HG02852 (cell line): ENCODE measurements around the gene TMSB15B.
"Not testable (repeated sequence)": the region's sequence is repeated elsewhere in the genome, so short reads cannot be mapped to it uniquely, and the experiment has no call there.

ENCODE experiments used
- ATAC-seq: cut with Tn5 transposase; IDR thresholded peaks from one replicate; pipeline ENCODE4 v1.9.1; 2021; ENCODE audit warnings: mild to moderate bottlenecking, moderate library complexity; ENCODE audit not compliant: unreplicated experiment

The TMSB15B gene

DNA sequence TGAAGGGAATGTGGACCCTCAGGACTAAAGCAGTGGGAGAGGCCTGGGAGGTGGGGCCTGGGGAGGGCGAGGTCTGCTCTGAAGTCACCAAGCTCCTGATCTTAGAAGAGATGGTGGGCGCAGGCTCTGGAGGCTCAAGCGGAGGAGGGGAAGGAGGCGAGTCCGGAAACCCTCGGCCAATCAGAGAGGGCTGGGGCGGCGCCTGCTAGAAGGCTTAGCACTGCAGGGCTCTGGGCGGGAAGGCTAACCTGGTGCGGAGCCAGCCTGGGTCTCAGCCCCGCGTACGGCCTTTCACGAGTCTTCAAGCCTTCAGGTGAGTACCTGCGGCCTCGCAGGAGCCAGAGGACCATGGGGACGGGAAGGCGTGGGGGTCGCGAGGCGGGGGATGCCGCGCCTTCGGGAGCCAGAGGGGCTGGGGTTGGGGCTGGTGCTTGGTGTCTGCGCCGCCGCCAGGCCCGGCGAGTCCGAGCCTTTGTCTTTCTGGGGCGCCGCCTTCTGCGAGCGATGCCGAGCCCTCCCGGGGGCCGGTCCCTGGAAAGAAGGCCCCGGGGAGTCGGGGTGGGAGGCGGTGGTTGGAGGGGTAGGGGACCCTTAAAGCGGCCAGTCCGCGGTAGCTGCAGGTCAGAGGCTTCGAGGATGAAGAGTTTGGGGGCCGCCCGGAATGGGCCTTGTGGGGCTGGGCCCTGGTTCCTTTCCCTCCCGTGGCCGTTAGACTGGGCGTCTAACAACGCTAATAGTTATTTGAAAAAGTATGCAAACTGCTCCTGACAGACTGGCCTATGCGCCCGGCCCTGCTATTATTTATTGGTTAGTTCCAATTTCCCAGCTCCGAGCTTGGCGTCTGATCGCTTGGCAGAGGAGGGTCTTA is at the start of gene TMSB15B:
Gene TMSB15B (plus strand): TSS at position 217 of the 868 bp plus-strand sequence.
- peak; percentile 98 for ATAC-seq

DNA sequence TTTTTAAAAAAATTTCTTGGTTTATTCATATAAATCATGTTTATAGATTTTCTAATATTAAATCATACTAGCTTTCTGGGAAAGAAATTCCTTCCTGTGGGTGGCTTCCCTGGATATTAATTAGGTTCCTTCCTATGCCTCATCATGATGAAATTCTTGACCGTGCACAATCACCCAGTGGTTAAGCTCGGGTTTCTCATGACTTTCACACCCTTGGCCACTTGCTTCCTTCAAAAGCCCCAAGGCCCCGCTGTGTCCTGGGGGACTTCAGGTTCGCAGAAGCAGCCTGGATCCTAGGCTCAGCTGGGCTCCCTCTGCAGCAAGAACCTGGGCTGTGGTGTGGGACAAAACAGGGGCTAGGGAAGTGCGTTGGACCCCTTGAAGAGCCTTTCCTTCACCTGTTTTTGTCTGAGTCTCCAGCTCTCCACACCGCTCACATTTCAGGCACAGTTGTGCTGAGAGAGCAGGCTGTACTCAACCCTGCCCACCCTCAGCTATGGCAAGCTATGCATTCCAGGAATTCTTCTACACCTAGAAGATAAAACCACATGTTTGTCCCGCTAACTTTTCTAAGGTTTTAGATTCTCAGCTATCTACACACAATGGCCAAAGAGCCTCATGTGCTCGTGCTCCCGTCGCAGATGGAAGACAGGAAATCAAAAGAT is 48.9 kb upstream of the TMSB15B start:
- ATAC-seq, result no peak

GRCh38 chrX:103918050-103918449 is 44.4 kb upstream of the TMSB15B start:
- ATAC-seq, result peak; percentile 35

- peak; percentile 64 for ATAC-seq
Observed at GRCh38 chrX:103918571-103919269, 43.7 kb upstream of the TMSB15B start.

GRCh38 chrX:103919270-103919637 is 43.2 kb upstream of the TMSB15B start:
- ATAC-seq, result peak; percentile 41

GRCh38 chrX:103920515-103920914 is 41.9 kb upstream of the TMSB15B start:
- peak; percentile 47 for ATAC-seq

GRCh38 chrX:103927030-103927429 is 35.4 kb upstream of the TMSB15B start:
- ATAC-seq, result no peak

DNA sequence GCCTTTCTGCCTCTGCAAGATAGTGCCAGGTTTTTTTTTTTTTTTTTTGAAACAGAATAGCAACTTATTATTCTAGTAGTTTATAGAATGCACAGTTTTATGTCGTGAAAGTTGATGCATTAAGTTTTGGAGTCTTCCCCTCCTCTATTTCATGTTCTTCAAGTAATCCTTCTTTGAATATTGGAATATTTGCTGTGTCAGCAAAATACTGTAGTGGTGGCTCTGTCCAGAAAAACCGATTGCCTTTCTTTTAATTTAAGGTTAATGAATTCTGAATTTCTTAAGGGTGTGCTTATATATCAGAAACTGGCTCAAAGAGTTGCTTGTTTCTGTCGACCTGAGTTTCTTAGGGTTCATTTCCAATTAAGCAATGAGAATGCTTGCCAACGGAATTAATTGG is 34.8 kb upstream of the TMSB15B start:
- ATAC-seq, result no peak

- peak; percentile 91 for ATAC-seq
Observed at GRCh38 chrX:103932133-103932532, 30.3 kb upstream of the TMSB15B start.

DNA sequence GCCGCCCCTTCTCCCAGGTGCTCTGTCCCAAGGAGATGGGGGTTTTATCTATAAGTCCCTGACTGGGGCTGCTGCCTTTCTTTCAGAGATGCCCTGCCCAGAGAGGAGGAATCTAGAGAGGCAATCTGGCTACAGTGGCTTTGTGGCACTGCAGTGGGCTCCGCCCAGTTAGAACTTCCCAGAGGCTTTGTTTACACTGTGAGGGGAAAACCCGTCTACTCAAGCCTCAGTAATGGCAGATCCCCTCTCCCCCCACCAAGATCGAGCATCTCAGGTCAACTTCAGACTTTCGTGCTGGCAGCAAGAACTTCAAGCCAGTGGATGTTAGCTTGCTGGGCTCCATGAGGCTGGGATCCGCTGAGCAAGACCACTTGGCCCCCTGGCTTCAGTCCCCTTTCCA is 22.2 kb upstream of the TMSB15B start:
- ATAC-seq, result not testable (repeated sequence)

- peak; percentile 69 for ATAC-seq
Observed at GRCh38 chrX:103941201-103941975, 21.0 kb upstream of the TMSB15B start.

- ATAC-seq, result no peak
Observed at GRCh38 chrX:103949506-103949905, 12.9 kb upstream of the TMSB15B start.

- no peak for ATAC-seq
Observed at GRCh38 chrX:103953353-103953752, 9.1 kb upstream of the TMSB15B start.

GRCh38 chrX:103954259-103954658 is 8.2 kb upstream of the TMSB15B start:
- ATAC-seq, result no peak

- not testable (repeated sequence) for ATAC-seq
Observed at GRCh38 chrX:103960599-103960998, 1.8 kb upstream of the TMSB15B start.

DNA sequence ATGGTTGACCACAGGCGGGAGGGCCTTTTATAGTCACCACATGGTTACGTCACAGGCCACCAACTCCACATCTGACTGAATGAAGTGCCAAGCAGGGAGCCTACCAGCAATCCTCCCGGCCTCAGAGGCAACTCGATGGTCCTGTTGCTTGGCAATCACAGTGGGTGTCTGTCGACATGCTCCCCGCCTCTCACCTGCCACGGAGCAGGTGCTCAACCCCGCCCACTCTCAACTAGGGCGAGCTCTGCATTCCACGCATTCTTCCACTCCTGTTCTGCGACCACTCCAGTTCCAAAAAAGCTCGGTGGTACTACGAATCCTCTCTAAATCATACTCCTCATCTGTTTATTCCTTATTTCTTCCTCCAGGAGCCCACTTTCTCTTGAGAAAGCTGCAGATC is 21.1 kb downstream of the TMSB15B start:
- not testable (repeated sequence) for ATAC-seq

GRCh38 chrX:103999234-103999633 is 36.8 kb downstream of the TMSB15B start:
- peak; percentile 80 for ATAC-seq

- ATAC-seq, result no peak
Observed at GRCh38 chrX:104008831-104009230, 46.4 kb downstream of the TMSB15B start.

DNA sequence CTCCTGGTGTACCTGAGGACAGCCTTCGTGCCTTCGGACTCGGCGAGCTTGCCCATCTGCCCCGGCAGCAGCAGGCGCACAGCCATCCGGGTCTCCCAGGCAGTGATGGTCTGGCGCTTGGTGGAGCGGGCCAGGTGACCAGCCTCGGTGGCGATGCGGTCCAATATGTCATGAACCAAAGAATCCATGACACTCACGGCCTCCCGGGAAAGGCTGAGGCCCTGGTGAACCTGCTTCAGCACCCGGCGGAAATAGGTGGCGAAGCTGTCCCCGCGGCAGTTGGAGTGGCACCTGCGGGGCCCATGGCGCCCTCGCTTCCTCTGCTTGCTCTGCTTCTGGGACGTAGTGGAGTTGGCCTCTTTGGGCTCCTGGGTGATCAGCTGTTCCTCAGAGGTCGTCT is 50.7 kb downstream of the TMSB15B start:
- ATAC-seq, result no peak

GRCh38 chrX:104013606-104014005 is 51.2 kb downstream of the TMSB15B start, which contains the start of gene H2BW1:
H2BW1 (minus strand) TSS chrX:104013708; CDS start chrX:104013576, 132 bp downstream.
- no peak for ATAC-seq

DNA sequence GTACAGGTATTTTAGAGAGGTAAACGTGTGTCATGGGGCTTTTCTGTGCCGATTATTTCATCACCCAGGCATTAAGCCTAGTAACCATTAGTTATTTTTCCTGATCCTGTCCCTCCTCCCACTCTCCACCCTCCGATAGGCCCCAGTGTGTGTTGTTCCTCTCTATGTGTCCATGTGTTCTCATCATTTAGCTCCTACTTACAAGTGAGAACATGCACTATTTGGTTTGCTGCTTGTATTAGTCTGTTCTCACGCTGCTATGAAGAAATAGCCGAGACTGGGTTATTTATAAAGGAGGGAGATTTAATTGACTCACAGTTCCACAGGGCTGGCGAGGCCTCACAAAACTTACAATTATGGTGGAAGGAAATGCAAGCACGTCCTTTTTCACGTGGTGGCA is 53.1 kb downstream of the TMSB15B start:
- not testable (repeated sequence) for ATAC-seq
